Measurements from ENCODE around the gene KLHL17. TPM values are rescaled to one million over a fixed set of nuclear protein-coding genes. Genes with fewer than 3 reads are reported as not detected.
"Not testable (repeated sequence)": the region's sequence is repeated elsewhere in the genome, so short reads cannot be mapped to it uniquely, and the experiment has no call there.

The KLHL17 gene
- total RNA-seq, 1 donor from 2014 or later = 13.6 TPM

DNA sequence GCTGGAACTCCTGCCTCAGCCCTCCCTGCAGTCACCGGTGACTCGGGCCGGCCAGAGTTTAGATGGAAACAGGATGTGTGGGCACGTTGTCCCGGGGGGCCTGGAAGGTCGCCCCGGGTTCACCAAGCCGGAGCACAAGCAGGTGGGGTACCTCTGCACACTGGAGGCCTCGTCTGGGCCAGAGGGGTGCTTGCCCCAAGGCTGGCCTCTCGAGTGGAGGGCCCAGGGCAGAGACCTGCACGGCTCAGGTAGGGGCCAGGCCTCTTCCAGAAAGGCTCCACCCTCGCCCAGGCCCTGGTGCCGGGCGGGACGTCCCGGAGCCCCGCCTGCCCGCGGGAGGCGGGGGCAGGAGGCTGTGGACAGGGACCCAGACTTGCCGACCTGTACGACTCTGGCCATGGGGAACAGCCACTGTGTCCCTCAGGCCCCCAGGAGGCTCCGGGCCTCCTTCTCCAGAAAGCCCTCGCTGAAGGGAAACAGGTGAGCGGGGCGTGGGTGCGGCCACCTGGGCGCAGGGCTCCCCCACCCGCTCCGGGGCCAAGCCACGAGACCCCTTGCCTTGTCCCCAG is 5.8 kb downstream of the KLHL17 start, which contains the start of gene PLEKHN1:
TSS of gene PLEKHN1 (plus strand) at position 348 of the 569 bp plus-strand sequence. CDS start at position 398, 50 bp downstream.
- no peak for DNase-seq (ENCODE audit: low read depth)

DNA sequence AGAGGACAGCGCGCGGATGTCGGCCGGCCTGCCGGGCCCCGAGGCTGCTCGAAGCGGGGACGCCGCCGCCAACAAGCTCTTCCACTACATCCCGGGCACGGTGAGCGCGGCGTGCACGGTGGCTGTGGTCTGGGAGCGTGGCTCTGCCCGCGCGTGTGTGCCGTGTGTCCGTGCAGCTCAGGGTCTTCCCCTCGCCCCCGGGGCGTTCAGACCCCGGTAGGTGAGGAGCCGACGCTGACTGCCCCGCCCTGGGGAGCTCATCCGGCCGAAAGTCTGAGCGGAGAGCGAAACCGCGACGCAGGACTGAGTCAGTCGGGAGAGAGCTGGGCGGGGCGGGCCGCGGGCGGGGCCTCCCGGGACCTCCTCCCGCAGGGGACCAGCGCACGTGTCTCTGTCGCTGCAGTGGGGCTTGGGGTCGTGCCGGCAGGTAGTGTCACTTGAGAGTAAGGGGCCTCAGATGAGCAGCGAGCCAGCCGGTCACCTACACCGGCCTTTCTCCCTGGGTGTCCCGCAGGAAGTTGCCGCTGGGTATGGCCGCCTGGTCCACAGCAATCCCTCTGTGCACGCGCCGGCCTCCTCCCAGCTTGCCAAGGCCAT is 6.4 kb downstream of the KLHL17 start:
- peak; percentile 58 for DNase-seq (ENCODE audit: low read depth)

DNA sequence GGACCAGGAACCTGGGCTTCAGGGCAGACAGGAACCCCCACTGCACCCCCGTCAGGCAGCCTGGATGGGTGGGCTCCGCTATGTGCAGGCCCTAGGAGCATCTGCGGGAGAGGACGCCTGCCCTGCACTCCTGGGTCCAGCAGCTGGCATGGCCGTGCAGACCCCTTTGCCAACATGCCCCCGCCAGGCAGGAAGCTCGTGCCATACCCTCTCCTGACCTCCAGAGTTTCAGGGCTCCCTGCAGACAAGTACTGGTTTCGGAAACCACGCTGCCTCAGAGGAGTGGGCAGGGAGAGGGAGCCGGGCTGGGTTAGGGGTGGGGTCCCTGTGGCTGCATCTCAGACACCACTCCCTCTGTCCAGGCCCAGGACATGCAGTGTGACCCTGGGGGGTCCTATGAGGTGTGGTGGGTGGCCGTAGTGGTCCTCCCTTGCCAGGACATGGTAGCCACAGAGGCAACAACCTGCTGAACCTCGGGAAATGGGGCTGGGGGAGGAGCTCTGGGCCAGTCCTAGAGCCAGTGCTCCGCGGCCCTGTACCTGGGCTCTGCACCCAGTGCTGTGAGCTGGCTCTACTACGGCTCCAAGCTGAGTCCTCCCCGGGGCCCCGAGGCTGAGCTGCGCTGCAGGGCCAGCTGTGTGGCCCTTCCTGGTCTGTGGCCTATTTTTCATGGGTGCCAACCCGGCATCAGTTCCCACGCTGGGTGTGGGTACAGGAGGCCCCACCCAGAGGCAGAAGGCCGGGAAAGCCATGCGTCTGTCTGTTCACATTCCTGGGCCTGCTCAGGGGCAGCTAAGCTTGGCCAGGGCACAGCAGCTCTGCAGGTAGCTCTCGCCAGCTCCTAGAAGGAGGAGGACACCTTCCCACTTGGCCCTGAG is 7.3 kb downstream of the KLHL17 start:
- DNase-seq (ENCODE audit: low read depth) = no peak

DNA sequence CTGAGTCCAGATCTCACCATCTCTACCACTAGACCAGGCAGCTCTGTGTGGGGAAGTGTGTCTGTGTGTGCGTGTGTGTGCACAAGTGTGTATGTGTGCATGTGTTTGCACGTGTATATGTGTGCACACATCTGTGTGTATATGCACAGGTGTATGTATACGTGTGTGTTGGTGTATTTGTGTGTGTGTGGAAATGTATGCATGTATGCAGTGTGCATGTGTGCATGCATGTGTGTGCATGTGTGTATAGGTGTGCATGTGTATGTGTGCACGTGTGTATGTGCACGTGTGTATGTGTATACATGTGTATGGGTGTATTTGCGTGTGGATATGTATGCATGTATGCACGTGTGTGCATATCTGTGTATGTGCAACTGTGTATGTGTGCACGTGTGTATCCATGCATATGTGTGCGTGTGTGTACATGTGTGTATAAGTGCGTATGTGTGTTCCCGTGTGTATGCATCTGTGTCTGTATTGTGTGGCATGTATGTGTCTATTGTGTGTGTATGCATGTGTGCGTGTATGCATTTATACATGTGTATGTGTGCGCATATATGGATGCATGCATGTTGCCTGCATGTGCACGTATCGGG is 9.0 kb downstream of the KLHL17 start:
- DNase-seq (ENCODE audit: low read depth) = no peak

DNA sequence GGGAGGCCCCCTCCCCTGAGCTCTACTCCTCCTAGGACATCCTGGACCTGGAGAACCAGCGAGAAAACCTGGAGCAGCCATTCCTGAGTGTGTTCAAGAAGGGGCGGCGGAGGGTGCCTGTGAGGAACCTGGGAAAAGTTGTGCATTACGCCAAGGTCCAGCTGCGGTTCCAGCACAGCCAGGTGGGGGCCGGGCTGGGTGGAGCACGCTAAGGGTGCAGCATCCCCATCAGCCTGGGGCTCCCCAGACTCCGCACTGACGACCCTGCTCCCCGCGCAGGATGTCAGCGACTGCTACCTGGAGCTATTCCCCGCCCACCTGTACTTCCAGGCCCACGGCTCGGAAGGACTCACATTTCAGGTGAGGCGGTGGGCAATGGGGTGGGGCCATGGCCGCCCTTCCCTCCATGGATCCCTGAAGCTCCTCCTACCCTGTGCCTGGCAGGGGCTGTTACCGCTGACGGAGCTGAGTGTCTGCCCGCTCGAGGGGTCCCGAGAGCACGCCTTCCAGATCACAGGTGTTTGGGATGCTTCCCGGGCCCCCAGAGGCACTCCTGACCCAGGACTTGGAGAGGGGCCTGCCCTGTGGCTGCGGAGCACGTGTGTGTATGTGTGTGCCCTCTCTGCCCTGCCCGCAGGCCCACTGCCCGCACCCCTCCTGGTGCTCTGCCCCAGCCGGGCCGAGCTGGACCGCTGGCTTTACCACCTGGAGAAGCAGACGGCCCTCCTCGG is 10.0 kb downstream of the KLHL17 start:
- no peak for DNase-seq (ENCODE audit: low read depth)

DNA sequence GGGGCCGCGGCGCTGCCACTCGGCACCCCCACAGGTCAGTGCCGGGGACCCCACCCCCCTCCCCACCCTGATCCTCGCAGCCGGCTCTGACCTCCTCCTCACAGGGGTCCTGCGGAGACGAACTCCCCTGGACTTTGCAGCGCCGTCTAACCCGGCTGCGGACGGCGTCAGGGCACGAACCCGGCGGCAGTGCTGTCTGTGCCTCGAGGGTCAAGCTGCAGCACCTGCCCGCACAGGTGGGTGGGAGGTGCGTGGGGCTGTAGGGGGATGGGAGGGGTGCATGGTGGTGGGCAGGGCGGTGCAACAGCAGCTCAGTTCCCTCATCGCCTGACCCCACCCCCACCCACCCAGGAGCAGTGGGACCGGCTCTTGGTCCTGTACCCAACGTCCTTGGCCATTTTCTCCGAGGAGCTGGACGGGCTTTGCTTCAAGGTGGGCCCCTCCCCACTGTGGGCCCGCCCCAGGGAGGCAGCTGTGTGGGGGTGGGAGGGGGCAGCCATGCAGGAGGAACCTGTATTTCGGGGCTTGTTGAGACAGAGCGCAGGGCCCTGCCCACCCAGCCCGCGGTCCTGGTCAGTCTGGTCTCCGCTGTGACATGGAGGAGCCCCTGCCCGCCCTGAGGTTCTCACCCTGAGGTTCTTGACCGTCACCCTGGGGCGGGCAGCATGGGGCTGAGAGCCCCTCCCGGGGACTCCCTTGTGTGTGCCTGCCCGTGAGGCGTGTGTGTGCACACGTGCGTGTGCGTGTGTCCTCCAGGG is 10.8 kb downstream of the KLHL17 start:
- DNase-seq (ENCODE audit: low read depth) = no peak

DNA sequence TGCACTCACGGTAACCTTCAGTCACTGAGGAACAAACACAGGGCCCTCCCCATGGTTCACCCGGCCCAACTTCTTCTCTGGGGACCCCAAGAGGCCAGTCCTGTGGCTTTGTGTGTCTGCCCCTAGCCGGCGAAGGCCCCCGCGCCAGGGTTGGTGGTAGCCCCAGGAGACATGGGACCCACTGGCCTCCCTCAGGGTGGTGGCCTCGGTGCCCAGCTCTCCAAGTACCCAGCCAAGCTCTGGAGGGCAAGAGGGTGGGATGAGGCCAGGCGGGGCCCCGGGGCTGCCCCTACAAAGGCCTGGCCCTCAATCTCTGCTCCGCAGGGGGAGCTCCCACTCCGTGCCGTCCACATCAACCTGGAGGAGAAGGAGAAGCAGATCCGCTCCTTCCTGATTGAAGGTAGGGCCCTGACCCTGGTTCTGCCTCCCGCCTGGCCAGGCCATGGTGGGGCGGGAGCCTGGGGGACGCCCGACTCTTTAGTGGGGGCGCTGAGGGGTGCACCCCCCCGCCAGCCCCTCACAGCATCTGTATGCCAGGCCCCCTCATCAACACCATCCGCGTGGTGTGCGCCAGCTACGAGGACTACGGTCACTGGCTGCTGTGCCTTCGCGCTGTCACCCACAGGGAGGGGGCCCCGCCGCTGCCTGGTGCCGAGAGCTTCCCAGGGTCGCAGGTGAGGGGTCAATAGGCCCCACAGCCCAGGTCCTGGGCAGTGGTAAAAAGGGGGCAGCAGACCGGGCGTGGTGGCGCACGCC is 11.5 kb downstream of the KLHL17 start:
- DNase-seq (ENCODE audit: low read depth) = no peak

DNA sequence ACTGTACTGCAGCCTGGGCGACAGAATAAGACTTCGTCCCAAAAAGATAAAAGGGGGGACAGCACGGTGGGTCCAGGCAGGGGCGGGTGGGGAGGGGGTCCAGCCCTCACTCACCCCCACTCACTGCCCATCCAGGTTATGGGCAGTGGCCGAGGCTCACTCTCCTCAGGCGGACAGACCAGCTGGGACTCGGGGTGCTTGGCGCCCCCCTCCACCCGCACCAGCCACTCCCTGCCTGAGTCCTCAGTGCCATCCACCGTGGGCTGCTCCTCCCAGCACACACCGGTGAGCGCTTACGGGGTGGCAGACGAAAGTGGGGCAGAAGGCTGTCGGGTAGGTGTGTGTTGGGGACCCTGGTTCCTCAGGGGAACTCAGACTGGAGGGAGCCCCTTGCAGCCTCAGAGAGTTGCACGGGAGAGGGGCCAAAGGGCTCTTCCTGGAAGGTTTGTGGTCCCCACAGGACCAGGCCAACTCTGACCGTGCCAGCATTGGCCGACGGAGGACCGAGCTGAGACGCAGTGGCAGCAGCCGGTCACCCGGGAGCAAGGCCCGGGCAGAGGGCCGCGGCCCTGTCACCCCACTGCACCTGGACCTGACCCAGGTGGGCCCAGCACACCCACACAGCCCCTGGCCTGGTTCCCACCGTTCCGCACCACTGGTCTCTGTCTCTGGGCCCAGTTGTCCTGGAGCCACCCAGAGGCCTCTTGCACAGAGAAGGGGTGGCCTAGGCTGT is 12.5 kb downstream of the KLHL17 start:
- DNase-seq (ENCODE audit: low read depth) = no peak

DNA sequence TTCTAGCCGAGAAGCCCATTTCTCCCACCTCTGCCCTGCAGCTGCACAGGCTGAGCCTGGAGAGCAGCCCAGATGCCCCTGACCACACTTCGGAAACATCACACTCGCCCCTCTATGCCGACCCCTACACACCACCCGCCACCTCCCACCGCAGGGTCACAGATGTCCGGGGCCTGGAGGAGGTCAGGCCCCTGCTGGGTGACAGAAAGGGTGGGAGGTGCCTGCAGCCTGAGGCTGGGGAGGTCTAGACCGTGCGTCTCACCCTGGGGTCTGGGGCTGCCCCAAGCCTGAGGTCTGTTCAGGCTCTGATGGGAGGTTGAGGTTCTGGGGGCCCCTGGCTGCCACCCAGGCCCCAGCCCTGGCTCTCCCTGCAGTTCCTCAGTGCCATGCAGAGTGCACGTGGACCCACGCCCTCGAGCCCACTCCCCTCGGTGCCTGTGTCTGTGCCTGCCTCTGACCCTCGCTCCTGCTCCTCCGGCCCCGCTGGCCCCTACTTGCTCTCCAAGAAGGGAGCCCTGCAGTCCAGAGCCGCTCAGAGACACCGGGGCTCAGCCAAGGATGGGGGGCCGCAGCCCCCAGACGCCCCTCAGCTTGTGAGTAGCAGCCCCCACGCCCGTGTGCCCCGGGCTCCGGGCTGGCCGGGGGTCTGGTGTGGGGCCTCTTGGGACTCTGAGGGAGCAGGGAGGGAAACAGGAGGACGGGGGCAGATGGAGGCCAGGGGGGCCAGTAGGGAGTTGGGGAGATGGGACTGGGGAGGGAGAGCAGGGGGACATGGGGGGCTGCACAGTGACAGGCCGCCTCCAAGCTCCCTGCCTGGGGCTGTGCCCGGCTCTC is 13.3 kb downstream of the KLHL17 start:
- no peak for DNase-seq (ENCODE audit: low read depth)

DNA sequence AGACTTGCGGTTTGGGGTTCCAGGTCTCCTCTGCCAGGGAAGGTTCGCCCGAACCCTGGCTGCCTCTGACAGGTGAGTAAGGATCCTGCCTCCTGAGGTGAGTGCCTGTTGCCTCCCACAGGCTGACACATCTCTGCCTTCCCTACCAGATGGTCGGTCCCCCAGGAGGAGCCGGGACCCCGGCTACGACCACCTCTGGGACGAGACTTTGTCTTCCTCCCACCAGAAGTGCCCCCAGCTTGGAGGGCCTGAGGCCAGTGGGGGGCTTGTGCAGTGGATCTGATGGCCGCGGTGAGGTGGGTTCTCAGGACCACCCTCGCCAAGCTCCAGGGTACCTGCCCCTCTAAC is 13.9 kb downstream of the KLHL17 start:
- no peak for DNase-seq (ENCODE audit: low read depth)

DNA sequence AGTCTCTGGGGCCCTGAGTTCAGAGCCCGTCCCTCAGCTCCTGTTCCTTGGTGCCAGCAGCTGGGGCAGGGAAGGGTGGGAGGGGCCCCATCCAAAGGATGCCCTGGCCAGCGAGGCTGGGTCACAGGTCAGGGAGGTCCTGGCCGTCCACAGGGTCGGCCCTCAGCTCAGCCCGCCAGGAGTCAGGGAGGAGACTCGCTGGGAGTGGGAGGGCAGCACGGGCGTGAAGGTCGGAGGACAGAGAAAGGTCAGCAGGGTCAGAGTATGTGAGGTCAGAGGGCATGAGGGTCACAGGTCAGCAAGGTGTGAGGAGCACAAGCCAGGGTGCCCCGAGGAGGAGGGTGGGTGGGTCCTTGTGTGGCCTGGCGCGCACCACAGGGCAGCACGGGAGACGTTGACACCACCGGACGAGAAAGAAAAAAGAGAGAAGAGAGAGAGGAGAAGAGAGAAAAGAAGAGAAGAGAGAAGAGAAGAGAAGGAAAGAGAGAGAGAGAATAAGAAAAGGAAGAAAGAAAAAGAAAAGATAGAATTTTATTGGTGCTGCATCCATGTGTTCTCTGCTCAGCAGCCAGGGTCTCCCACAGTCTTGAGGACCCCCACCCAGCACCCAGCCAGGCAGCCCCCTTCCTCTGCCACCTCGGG is 14.4 kb downstream of the KLHL17 start:
- DNase-seq (ENCODE audit: low read depth) = no peak

DNA sequence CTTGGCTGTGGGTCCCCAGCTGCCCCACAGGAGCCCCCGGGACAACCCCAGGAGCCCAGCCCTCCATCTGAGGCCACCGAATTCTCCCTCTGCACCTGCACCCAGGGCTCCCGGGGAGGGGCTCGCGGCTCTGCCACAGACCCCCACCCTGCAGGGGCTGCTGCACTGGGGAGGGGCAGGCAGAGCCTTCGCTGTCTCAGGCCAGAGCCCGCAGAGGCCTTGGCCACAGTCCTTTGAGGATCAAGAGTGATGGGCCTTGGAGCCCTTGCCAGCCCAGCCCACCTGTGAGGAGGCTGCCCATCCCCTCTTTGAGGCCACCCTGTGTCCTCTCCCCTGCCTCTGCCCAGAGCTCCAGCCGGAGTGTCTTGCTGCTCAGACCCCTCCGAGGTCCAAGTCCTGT is 15.0 kb downstream of the KLHL17 start:
- DNase-seq (ENCODE audit: low read depth) = no peak

DNA sequence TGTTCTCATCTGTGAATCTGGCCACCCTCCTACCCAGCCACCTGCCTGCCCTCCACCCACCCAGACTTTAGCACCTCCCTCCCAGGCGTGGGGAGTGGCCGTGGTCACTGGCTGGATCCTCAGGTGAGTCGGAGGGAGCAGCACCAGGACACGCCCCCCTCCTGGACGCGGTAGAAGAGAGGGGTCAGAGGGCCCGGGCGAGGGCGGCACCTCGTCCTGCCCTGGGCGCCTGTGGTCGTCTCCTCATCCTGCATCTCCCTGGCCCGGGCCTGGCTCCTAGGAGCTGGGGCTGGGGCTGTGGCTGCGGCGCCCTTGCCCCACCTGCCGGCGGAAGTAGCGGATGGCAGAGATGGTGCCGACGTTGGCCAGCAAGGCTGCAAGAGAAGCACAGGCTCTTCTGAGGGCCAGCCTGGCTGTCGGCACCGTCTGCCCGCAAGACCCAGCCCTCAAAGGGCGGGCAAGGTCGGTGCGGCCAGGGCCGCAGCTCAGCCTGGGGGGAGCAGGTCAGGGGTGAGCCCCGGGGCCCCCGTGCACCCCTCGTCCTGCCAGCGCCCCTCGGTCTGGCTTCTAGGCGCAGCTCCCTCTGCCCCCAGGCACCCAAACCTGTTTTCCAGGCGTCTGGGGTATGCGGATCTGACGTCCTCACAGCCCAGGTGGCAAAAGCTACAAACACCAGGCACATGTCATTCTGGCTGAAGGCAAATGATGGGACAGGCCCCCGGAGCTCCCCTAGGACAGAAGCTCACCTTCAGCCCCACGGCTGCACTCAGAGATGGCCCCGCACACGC is 15.7 kb downstream of the KLHL17 start:
- DNase-seq (ENCODE audit: low read depth) = peak; percentile 41

DNA sequence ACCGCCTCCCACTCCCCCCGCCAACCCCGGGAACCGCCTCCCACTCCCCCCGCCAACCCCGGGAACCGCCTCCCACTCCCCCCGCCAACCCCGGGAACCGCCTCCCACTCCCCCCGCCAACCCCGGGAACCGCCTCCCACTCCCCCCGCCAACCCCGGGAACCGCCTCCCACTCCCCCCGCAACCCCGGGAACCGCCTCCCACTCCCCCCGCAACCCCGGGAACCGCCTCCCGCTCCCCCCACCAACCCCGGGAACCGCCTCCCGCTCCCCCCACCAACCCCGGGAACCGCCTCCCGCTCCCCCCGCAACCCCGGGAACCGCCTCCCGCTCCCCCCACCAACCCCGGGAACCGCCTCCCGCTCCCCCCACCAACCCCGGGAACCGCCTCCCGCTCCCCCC is 16.4 kb downstream of the KLHL17 start:
- not testable (repeated sequence) for DNase-seq (ENCODE audit: low read depth)

DNA sequence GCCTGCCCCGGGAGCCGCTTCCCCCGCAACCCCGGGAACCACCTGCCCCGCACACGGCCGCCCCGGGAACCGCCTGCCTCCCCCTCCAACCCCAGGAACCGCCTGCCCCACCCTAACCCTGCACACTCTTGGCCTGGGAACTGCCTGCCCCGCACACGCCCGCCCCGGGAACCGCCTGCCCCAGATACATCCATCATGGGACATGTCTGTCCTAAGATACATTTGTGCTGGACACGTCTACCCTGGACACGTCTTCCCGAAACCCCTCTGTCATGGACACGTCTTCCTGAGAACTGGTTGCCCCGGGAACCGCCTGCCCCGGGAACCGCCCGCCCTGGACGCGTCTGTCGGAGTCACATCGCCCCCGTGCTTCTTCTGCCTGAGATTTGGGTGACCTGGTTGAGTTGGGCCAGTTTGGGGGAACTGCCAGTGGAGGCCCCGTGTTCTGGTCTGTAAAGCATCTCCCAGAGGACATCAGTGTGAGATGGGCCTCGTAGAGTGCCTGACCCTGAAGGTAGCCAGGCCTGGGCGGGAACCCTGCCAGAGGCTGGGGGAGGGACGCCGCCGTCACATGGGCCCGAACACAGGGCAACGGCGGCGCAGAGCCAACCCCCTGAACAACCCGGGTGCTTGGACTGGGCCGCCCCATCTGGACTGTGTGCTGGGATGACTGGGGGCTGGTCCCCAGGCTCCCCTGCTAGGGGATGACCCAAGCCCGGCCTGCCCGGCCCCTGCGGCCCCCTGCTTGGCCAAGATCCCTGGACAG is 17.9 kb downstream of the KLHL17 start:
- no peak for DNase-seq (ENCODE audit: low read depth)
